GM19455 (cell line): ENCODE results near the gene CASKIN2.

Experiments
- ATAC-seq: cut with Tn5 transposase; IDR thresholded peaks from one replicate; pipeline ENCODE4 v1.9.1; 2021; ENCODE audit not compliant: unreplicated experiment

CASKIN2 gene

DNA sequence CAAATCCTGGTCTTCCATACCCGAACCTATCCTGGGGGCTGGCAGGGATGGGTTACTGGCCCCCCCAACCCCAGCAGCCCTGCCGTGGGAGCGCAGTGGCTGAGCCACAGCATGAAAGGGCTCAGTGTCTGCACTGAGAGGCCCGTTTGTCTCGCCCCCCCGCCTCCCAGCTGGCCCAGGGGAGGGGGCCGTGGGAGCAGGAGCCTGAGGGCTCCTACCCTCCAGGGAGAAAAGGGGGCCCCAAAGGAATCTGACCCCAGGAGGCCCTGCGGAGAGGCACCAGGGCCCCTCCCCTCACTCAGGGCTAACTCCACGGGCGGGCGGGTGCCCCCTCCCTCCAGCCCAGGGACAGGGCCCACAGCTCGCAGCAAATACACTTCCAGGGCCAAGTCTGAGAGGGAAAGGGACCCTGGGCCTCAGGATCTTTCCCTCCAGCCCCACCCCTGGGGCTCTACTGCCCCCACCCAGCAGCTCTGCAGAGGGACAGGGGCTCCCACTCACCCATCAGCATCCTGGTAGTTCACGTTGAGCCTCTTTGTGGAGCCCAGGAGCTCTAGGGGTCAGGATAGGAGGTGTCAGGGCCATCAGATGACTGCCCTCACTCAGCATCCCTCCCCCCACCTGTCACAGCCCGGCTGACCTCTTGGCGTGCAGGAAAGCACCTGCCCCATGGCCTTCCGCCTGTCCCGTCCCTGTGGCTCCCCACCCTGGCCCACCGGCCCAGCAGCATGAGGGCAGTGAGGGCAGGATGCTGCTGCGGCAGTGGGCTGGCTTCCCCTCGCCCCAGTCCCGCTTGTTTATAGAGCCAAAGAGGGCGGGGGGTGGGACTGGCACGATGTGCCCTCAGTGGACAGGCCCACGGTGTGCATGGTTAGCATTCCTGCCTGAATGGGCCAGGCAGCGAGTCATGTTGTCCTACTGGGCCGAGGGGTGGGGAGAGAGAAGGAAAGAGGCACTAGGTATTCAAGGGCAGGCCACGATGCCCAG lies 7.3 kb downstream of the CASKIN2 start:
- no peak for ATAC-seq

DNA sequence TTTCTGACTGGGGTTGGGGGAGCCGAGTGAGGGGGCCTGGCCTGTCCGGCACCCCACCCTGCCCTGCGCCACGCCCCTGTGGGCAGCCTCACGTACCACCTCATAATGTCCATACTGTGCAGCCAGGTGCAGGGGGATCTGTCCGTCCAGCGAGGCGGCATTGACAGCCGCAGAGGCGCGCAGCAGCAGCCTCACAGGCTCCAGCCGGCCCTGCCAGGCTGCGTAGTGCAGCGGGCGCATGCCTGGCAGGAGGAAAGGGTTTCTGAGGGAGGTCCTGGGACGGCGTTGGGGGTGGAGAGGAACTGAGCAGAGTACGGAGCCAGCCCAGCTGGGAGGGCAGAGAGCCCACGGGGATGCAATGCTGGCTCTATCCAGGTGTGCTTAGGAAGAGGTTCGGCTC lies 8.4 kb downstream of the CASKIN2 start:
- ATAC-seq = no peak

DNA sequence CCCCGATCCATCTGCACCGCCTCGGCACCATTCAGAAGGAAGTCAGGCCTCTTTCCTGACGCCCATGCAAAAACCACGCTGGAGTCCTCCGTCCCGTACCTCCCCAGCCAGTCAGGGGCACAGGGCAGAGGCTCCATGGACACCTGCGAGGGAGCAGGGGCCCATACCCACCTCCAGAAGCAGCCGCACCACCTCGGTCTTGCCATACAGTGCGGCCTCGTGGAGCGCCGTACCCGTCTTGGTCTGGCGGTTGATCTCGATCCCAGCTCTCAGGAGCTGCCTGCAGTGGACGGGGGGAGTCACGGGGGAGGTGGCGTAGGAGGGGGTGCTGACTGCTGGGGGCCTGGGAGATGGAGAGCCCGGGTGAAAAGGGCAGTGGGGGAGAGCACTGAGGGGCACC lies 9.2 kb downstream of the CASKIN2 start:
- no peak for ATAC-seq

DNA sequence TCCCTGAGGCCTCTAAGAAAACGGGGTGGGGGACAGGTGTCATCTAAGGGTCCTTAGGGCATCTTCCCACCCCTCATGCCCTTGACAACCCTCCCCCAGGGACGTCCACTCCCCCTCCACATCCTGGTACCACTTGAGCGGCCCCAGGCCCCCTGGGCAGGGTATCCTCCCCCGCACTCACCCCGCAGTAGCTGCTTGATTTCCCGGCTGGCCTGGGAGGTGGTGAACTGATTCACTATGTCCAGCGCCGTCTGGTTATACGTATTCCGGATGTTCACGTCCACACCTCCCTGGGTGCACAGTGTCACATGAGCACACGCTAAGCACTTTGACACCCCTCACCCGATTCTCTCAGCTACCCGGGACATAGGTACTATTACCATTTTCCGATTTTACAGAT lies 9.7 kb downstream of the CASKIN2 start:
- ATAC-seq = no peak

DNA sequence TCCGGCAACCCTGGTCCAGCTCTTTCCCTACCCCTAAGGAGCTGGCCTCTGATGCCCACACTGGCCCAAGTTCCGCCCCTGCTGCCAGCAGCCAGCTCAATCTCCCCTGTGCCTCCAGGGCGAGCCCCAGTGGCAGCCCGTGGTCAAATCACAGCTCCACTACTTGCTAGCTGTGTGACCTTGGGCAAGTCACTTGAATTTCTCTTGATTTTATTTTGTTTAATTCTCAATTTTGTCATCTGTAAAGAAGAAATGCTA lies 10.3 kb downstream of the CASKIN2 start:
- ATAC-seq = no peak

DNA sequence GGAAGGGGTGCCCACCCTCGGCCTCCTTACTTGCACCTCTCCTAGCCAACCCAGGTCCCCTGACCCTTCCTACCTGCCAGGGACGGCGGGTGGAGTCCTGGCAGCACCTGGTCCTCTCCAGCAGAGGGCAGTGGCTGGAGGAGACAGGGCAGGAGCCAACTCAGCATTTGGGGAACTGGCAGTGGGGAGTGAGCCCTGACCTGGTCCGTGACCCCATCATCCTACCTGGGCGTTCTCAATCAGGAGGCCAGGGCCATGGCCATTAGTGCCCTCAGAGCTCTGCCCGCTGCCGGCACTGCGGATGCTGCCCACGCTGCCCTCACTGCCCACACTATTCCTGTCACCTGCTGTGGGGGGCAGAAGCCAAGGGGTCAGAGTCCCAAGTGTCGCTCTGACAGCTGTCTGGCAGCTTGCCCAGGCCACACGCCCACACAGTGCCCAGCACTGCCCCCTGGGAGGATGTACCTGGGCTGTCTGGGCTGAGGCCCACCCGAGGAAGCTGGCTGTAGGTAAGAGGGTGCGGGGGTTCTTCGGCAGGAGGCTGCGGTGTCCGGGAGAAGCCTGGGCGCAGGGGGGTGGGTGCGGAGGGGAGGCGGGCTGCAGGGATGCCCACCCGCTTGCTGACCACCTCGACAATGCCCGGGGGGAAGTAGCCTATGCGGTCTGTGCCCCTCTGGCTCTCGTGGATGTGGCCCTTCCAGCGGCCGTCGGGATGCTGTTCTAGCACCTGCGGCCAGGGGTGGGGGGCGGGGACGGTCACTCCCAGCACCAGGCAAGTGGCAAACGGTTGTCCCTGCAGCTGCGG lies 10.8 kb downstream of the CASKIN2 start:
- ATAC-seq = no peak

DNA sequence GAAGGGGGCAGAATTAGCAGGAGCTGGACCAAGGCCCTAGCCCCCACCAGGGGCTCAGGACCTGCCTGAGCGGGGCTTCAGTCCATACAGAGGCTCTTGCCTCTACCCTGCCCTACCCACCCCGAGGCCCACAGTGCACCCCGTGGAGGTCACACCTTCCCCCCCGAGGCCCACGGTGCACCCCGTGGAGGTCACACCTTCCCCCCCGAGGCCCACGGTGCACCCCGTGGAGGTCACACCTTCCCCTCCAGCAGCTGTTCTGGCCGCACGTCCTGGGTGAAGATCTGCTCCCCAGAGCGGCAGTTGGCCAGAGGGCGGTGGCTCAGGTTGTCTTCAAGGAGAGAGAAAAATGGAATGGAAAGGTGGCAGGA lies 11.4 kb downstream of the CASKIN2 start:
- no peak for ATAC-seq

DNA sequence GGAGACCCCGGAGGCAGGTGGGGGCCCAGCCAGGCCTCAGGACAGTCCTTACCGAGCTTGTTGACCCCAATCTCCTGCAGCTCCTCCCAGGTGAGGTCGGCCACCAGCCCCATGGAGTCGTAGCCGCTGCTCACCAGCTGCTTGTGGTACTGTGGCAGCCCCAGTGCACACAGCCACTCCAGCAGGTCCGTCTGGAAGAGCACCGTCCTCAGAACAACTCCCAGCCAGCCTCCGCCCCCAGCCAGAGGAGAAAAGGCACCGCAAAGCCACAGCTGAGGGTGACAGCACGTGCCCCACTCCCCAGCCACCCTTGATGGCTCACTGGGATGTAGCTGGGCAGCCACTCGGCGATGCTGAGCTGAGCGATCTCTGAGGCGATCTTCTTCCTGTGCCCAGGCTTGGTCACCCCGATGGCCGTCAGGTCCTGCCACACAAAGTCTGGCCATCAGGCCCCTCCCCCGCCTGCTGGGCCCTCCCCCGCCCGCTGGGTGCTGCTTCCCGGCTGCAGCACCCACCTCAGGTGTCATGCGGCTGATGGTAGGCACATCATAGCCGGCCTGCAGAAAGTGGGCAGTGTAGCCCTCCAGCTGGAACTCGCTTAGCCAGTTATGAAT lies 11.9 kb downstream of the CASKIN2 start:
- no peak for ATAC-seq

DNA sequence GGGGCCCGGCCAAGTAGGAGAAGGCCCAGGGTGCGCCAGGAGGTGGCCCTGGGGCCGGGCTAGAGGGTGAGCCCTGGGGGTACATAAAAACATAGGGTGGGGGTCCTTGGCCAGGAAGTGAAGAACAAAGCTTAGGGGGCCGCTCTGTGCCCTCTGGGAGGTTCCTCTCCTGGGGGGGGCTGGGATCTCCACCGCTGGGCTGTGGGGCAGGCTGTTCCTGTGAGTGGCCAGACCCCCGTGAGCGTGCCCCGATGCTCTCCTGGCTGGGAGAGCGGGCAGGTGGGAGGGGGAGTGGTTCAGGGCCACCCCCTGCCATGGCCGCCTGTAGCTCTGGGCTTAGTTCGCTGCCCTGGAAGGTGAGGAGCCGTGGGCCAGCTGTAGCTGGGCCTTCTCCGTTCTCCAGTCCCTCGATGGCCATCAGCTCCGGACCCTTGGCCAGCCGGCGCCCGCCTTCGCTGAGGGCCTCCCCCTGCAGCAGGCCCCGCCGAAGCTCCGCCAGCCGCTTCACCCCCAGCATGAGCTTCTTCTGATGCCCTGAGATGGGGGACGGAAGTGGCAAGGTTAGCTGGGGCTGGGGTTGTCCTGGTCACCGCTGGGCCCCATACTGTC lies 12.5 kb downstream of the CASKIN2 start:
- ATAC-seq = no peak

DNA sequence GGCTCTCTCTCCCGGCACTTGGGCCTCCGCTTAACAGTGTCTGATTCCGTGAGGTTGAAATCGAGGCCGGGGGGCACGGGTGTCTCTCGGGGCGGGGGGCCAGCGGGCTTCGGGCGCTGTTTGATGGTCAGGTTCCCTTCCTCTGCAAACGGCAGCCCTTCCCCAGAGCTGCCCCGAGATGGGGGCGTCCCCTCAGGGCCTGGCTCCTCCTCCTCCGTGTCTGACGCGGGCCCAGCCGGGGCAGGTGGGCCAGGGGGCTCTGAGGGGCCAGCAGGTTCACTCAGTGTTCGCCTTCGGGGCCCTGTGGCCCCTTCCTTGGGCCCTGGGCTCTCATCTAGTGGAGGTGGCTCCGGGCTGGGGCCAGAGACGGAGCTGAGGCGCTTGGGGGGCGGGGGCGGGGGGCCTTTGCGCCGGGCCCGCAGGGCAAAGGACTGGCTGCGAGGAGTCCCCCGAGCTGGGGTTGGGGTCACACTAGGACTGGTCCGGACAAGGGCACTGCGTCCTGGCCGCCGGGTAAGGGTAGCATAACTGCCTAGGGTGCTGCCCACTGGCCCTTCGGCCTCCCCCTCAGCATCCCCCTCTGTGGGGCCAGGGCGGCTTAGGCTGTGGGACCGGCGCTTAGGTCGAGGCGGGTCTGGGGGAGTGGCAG lies 13.1 kb downstream of the CASKIN2 start:
- no peak for ATAC-seq

DNA sequence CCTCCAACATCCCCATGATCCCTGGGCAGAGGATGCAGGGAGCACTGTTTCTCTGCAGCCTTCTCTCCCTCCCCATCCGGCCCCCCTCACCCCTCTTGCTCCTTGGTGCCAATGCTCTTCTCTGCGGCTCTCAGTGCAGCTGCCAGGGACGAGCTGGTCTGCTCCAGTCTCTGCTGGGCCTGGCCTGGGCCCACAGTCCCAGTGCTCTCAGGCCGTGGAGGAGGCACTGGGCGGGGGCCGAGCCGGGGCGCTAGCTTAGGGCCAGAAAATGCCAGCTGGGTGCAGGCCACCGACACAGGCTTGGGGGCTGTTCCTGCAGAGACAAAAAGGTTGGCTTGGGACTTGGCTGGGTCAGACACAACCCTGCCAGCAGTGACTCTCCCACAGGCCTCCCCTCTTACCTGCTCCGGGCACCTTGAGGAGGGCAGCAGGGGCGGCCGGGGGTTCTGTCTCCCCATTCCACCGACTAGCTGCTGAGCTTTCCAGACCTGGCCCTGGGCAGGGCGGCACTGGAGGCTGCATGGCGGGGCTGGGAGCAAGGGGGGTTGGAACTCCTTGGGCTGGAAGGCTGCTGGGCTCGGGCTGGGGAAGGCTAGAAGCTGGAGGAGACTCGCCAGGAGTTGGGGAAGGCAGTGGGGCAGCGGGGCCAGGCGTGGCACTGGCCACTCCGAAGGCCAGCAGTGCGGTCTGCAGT lies 13.8 kb downstream of the CASKIN2 start:
- ATAC-seq = no peak

DNA sequence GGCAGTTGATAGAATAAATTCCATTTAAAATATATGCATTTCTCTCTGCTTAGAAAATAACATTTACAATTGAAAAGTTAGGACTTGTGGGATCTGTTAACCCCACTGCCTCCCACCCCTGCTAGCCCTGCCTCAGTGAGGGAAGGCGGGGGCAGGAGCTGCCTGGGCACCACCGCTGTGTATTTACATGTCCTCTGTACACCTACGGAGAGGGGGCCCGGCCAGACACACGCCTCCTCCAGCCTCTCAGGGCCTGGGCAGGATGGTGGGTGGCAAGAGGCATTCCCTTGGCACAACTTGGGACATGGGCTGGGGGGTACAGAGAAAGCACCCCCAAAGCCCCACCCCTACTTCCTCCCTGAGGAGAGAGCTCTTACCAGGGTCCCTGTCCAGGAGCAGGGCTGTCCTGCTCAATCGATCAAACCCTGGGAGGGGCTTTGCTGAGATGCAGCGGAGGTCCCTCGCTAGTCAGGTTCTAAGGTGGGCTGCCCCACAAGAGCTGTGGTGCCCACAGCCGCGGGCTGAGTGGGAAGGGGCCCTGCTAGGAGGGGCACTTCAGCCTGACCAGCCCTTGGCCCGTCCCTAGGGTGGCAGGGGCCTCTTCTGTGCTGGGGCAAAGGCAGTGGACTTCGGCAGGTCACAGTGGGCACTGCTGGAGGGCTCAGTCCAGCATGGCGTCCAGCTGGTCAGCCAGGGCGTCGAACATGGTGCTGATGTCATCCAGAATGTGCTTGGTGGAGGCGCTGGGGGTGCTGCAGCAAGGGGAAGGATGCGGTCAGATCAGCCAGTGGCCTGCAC lies 14.7 kb downstream of the CASKIN2 start:
- ATAC-seq = no peak

DNA sequence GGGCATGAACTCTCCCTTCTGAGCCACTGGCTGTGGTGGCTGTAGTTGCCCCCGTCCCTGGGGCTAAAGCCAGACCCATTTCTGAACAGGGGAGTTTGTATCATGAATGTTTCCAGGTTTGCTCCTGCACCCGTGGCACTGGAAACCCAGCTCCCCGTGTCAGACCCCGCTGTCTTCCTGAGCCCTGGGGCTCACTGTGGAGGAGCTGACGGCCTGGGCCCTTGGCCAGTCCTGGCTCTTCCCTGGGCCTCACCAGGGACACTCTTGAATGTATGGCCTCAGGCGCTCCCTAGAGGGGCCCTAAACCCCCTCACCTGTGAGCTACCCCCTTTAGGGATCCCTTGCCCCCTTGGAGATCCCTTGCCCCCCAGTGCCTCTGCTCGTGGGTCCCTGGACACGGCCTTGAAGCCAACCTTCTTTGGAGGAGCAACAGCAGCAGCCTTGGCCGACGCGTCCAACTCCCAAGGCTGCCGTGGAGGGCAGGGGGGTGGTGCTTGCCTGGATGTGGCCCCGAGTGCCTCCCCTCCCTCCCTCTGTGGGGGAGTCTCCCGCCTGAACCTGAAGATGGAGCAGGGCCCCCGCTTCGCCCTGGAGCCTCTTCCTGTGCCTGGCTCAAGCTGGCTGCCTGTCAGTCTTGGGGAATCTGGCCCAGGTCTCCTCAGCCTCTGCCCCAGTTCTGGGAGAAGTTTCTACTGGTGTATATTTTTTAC lies 15.9 kb downstream of the CASKIN2 start:
- ATAC-seq = no peak

DNA sequence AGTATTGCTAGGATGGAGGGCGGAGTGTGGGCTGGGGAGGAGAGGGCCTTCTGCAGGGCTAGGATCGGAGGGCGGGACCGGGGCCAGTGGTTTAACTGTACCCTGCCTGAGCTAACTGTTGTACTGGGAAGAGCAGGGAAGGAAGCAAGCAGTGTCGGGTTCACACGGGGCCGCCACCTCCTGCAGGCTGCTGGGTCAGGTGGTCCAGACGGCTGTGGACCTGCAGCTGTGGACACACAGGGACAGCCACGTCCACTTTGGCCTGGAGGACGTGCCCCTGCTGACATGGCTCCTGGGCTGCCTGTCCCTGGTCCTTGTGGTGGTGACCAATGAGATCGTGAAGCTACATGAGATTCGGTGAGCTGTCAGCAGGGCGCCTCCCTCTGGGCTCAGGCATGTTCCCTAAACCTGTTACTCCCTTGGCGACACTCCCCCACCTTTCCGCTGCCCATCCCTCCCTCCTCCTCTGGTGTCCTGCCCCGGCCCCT lies 16.6 kb downstream of the CASKIN2 start:
- ATAC-seq = no peak

DNA sequence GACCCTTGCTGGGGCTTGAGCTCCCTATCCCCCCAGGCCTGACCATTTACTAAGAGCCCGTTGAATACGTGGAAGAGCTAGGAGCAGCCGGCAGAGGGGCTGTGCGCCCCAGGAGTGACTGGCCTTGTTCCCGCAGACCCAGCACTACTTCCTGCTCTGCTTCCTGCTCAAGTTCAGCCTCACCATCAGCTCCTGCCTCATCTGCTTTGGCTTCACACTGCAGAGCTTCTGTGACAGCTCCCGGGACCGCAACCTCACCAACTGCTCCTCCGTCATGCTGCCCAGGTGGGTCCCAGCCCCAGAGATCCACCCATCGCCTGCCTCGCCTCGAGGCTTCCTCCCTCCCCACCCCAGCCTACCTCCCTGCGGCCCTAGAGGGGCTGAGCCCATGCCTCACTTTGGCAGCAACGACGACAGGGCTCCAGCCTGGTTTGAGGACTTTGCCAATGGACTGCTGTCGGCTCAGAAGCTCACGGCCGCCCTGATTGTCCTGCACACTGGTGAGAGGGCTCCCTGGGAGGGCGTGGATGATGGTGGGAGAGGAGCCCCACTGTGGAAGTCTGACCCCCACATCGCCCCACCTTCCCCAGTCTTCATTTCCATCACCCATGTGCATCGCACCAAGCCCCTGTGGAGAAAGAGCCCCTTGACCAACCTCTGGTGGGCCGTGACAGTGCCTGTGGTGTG lies 17.2 kb downstream of the CASKIN2 start:
- no peak for ATAC-seq

DNA sequence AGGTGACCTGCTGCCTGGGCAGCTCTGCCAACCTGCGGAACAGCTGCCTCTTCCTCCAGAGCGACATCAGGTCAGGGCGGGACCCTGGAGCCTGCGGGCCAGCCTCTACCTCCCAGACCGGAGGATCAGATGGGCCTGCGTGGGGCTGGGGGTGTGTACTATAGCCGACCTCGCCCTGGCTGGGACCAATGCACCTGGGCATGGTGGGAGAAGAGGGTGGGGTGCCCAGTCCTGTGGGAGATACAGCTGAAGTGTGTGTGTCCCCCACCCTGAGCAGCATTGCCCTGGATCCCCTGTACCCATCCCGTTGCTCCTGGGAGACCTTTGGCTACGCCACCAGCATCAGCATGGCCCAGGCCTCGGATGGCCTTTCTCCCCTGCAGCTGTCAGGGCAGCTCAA lies 19.3 kb downstream of the CASKIN2 start:
- no peak for ATAC-seq

DNA sequence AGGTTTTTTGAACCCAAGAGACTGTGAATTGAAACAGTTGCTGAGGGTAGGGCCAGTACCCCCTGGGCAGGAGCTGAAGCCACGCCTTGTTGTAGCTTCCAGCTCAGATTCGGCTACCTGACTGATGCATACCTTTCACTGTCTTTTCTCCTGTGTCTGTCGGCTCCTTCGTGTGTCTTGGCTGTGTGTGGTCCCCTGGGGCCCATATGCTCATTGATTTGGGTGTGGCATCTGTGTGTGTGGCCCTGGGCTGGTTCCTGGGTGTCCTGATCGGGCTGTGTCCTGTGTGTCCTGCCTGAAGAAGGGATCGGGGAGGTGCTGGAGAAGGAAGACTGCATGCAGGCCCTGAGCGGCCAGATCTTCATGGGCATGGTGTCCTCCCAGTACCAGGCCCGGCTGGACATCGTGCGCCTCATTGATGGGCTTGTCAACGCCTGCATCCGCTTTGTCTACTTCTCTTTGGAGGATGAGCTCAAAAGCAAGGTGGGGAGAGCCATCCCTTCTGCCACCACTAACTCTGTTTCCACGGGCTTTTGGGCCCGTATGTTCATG lies 20.9 kb downstream of the CASKIN2 start:
- no peak for ATAC-seq
